Calu3 (cell line): ENCODE measurements around the gene RALA. TPM values are rescaled to one million over a fixed set of nuclear protein-coding genes. Genes with fewer than 3 reads are reported as not detected.
"Not testable (repeated sequence)": the region's sequence is repeated elsewhere in the genome, so short reads cannot be mapped to it uniquely, and the experiment has no call there.

ENCODE experiments used
- BruUV-seq: library from RNA; stranded (reverse); fragments of 400-500 nt; replicated peaks from 2 replicates; lab custom pipeline; 2021; lab: Mats Ljungman, UMichigan
- CTCF ChIA-PET: fragments of 300-600 bp; sonication (Branson Sonifier 250); formaldehyde crosslinking; loops from one replicate; lab custom pipeline; 2022; ENCODE audit warnings: antibody characterized with exemption; lab: Charles Lee
- DNase-seq: peaks from one replicate; pipeline ENCODE4 v3.0.0; 2022
- H3K27ac Mint-ChIP-seq: one replicate; pipeline ENCODE4 v1.8.0; 2022; ENCODE audit warnings: mixed read lengths; ENCODE audit not compliant: unreplicated experiment
- H3K27me3 Mint-ChIP-seq: one replicate; pipeline ENCODE4 v1.8.0; 2022; ENCODE audit warnings: mixed read lengths; ENCODE audit not compliant: unreplicated experiment
- H3K36me3 Mint-ChIP-seq: one replicate; pipeline ENCODE4 v1.8.0; 2022; ENCODE audit warnings: mild to moderate bottlenecking, moderate library complexity, mixed read lengths; ENCODE audit not compliant: insufficient read depth, unreplicated experiment
- H3K4me1 Mint-ChIP-seq: one replicate; pipeline ENCODE4 v1.8.0; 2022; ENCODE audit warnings: mild to moderate bottlenecking, low read depth, mixed read lengths; ENCODE audit not compliant: unreplicated experiment
- H3K4me3 Mint-ChIP-seq: one replicate; pipeline ENCODE4 v1.8.0; 2022; ENCODE audit warnings: mild to moderate bottlenecking, low read depth, moderate library complexity, mixed read lengths; ENCODE audit not compliant: unreplicated experiment
- H3K9me3 Mint-ChIP-seq: one replicate; pipeline ENCODE4 v1.8.0; 2022; ENCODE audit warnings: low read depth, mixed read lengths; ENCODE audit not compliant: unreplicated experiment
- intact Hi-C: fragments of 100-400 bp; cut with micrococcal nuclease; formaldehyde crosslinking; loops from one replicate; pipeline ENCODE4 v1.10.0; 2022; ENCODE audit not compliant: unreplicated experiment
- total RNA-seq: library from RNA; stranded (reverse); gene quantifications from 2 replicates; pipeline ENCODE4 v1.2.3, GENCODE V29; 2022
- TF ChIP-seq, protein P1 (sequence below): fragments of 200-600 bp; IDR thresholded peaks from one replicate; pipeline ENCODE4 v1.8.0; 2022; ENCODE audit warnings: antibody characterized with exemption; ENCODE audit not compliant: unreplicated experiment

Gene RALA
- total RNA-seq, 1 experiment from 2014 or later = 64.8 TPM

DNA sequence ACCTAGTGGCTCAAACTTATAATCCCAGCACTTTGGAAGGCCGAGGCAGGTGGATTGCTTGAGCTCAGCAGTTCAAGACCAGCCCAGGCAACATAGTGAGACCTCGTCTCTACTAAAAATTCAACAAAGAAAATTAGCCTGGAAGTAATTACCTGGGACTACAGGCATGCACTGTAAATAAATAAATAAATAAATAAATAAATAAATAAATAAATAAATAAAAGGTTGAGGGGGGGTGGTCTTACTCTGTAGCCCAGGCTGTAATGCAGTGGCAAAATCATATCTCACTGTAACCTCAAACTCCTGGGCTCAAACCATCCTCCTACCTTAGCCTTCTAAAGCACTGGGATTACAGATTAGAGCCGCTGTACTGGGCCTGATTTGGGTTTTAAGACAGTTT, 50.5 kb downstream of the RALA start:
- no peaks in the 10 kb centered on the region for H3K27me3 Mint-ChIP-seq
- no TSS peak for BruUV-seq
- CTCF ChIA-PET = no interaction called here

DNA sequence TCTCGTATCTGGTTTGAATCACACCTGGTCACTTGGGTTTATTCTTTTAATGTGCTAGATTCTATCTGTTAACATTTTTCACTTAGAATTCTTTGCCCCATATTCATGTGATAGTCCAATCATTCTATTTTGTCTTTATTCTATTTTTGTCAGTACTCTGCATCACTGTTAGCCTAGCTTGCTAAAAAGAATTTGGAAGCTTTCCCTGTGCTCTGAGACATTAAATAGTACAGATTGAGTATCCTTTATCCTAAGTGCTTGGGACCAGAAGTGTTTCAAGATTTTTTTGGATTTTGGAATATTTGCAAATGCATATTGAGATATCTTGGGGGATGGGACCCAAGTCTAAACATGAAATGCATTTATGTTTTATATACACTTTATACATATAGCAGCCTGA, 51.0 kb downstream of the RALA start:
- BruUV-seq = no TSS peak
- CTCF ChIA-PET = no interaction called here
- Mint-ChIP-seq H3K27me3 (no peaks in the 10 kb centered on the region), H3K9me3 (peaks cover 2% of the 10 kb centered on the region), H3K4me1 (no peaks in the 10 kb centered on the region), H3K27ac (no peak overlapping the region), H3K4me3 (no peak overlapping the region), H3K36me3 (no peaks in the 10 kb centered on the region)
- intact Hi-C loops = no loop called here
- DNase-seq = no peak
- TF ChIP-seq, protein P1, sequence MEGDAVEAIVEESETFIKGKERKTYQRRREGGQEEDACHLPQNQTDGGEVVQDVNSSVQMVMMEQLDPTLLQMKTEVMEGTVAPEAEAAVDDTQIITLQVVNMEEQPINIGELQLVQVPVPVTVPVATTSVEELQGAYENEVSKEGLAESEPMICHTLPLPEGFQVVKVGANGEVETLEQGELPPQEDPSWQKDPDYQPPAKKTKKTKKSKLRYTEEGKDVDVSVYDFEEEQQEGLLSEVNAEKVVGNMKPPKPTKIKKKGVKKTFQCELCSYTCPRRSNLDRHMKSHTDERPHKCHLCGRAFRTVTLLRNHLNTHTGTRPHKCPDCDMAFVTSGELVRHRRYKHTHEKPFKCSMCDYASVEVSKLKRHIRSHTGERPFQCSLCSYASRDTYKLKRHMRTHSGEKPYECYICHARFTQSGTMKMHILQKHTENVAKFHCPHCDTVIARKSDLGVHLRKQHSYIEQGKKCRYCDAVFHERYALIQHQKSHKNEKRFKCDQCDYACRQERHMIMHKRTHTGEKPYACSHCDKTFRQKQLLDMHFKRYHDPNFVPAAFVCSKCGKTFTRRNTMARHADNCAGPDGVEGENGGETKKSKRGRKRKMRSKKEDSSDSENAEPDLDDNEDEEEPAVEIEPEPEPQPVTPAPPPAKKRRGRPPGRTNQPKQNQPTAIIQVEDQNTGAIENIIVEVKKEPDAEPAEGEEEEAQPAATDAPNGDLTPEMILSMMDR = no peak

More for the DNA sequence above, 50.5 kb downstream of the RALA start:
- Mint-ChIP-seq H3K27ac (no peak overlapping the region), H3K4me1 (no peaks in the 10 kb centered on the region), H3K36me3 (no peaks in the 10 kb centered on the region), H3K9me3 (peaks cover 2% of the 10 kb centered on the region), H3K4me3 (no peak overlapping the region)
- intact Hi-C loops = no loop called here
- no peak for DNase-seq
- TF ChIP-seq, protein P1 = no peak

DNA sequence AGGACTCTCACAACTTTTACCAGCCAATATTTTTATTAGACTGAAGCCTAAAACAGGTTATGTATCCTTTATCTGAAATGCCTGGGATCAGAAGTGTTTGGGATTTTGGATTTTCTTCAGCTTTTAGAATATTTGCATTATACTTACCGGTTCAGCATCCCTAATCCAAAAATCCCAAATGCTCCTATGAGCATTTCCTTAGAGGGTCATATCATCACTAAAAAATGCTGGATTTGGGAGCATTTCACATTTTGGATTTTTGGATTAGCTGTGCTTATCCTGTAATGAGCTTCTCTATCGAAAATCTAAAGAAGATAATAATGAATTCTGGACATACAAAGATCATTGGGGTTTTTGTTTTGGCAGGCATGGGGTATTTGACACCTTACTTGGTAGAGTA, 53.0 kb downstream of the RALA start:
- CTCF ChIA-PET = no interaction called here
- intact Hi-C loops = no loop called here
- no peak overlapping the region for H3K4me3 Mint-ChIP-seq
- peaks cover 2% of the 10 kb centered on the region for H3K9me3 Mint-ChIP-seq
- no TSS peak for BruUV-seq
- no peak overlapping the region for H3K27ac Mint-ChIP-seq
- no peak for DNase-seq
- no peaks in the 10 kb centered on the region for H3K4me1 Mint-ChIP-seq
- H3K27me3 Mint-ChIP-seq = no peaks in the 10 kb centered on the region
- H3K36me3 Mint-ChIP-seq = no peaks in the 10 kb centered on the region
- TF ChIP-seq, protein P1 = no peak

DNA sequence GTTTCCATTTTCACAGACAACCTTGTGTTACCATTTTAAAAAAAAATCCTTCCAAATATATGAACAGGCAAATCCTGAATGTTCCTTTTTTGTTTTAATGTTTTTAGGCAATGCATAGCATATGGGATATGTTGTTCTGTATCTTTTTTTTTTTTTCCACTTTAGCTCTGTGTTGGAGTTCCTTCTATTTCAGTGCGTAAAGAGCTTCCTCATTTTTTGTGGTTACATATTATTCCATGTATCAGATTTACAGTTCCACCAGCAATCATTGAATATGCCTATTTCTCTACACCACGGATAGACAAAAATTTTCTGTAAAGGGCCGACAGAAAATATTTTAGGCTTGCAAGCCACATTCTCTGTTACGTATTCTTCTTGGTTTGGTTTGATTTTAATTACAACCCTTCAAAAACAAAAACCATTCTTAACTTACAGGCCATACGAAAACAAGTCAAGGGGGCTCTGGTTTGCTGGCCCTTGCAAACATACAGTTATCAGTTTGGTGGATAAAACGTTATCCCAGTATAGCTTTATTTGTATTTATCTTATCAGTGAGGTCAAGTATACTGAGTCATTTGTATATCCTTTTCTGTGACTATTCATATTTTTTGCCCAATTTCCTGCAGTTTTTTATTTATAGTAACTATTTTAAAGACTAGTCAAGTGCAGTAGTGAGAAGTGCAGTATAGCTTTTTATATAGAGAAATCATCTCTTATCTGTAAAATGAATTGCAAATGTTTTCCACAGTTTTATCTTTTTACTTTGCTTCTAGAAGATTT, 55.7 kb downstream of the RALA start:
- H3K4me3 Mint-ChIP-seq = no peak overlapping the region
- peaks cover 10% of the 10 kb centered on the region for H3K4me1 Mint-ChIP-seq
- no peaks in the 10 kb centered on the region for H3K27me3 Mint-ChIP-seq
- TF ChIP-seq, protein P1 = no peak
- H3K36me3 Mint-ChIP-seq = no peaks in the 10 kb centered on the region
- no TSS peak for BruUV-seq
- H3K9me3 Mint-ChIP-seq = peaks cover 2% of the 10 kb centered on the region
- no peak overlapping the region for H3K27ac Mint-ChIP-seq
- DNase-seq = no peak
- intact Hi-C loops = no loop called here
- CTCF ChIA-PET = no interaction called here

DNA sequence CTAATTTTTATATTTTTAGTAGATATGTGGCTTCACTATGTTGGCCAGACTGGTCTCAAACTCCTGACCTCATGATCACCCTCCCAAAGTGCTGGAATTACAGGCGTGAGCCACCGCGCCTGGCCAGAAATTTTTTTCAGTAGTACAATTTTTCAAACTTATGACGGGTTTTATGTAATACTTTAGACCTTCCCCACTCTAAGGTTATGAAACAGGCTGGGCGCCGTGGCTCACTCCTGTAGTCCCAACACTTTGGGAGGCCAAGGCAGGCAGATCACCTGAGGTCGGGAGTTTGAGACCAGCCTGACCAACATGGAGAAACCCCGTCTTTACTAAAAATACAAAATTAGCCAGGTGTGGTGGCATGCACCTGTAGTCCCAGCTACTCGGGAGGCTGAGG, 56.5 kb downstream of the RALA start:
- H3K36me3 Mint-ChIP-seq, H3K9me3 Mint-ChIP-seq, intact Hi-C loops, BruUV-seq, H3K27me3 Mint-ChIP-seq, H3K4me3 Mint-ChIP-seq, CTCF ChIA-PET, H3K27ac Mint-ChIP-seq, H3K4me1 Mint-ChIP-seq, DNase-seq: not testable (repeated sequence)
